Measurements from ENCODE around the gene IFI6.
"Not testable (repeated sequence)": the region's sequence is repeated elsewhere in the genome, so short reads cannot be mapped to it uniquely, and the experiment has no call there.

The IFI6 gene

DNA sequence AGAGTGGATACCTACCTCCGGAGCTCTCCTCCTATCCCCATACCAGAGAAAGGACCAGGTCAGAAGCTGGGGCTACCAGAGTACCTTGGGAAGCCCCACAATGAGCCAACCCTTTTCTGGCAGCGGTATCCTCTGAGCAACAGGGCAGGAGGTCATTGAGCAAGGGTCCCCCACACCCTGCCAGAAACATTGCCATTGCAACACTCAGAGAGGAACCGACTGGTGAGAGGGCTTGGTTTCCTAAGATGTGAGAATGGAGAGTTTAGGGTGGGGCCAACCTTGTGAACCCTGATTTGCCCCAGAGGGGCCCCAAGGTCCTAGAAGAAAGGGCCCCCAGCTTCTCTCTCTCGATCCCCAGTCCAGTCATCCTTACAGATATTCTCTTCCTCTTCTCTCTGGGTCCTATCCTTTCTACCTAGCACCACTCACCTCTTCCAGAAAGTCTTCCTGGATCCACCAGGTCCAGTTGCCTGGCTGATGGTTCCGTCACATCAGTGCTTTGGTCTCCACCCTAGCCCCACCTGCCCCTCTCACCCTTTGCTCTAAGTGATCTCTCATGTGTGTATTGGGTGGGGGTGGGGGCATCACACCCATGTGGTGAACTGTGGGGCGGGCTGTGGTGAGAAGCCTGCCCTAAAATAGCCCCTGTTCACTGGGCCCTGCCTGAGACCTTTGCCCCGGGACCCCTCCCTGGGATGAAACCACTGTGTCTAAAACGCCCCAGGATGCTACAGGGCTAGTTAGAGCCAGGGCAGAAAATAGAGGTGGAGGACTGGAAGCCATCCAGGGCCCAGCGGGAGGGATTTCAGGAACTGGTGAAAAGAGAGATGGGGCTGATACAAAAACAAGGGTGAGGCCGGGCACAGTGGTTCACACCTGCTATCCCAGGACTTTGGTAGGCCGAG, 45.7 kb downstream of the IFI6 start:
- no peak for DNase-seq

DNA sequence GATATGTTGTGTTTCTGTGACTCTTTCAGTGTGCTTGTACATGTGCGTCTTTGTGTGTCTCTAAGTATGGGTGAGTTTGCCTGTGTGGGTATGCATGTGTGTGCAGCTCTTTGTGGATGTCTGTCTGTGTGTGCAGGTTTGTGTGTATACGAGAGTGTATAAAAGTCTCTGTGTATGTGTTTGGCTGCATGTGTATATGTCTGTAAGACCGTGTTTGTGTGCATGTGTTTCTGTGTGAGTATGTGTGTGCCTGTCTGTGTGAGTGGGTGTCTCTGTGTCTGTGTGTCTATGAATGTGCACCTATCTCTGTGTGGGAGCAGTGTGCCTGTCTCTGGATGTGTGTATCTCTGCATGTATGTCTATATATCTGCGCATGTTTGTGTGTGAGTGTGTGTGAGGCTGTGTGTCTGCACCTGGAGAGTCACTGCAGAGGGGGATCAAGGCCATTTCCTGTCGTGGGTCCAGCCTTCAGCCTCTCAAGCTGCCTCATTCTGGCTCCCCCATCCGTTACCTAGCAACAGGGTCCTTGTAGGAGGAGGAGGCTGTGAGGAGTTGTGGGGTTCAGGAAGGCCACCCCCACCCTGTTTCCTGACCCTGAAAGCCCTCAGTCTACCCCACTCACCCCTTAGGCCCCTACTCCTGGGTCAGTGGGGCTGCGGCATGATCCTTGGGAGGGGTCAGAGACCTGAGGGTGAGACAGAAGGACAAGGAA, 47.4 kb downstream of the IFI6 start:
- no peak for DNase-seq

DNA sequence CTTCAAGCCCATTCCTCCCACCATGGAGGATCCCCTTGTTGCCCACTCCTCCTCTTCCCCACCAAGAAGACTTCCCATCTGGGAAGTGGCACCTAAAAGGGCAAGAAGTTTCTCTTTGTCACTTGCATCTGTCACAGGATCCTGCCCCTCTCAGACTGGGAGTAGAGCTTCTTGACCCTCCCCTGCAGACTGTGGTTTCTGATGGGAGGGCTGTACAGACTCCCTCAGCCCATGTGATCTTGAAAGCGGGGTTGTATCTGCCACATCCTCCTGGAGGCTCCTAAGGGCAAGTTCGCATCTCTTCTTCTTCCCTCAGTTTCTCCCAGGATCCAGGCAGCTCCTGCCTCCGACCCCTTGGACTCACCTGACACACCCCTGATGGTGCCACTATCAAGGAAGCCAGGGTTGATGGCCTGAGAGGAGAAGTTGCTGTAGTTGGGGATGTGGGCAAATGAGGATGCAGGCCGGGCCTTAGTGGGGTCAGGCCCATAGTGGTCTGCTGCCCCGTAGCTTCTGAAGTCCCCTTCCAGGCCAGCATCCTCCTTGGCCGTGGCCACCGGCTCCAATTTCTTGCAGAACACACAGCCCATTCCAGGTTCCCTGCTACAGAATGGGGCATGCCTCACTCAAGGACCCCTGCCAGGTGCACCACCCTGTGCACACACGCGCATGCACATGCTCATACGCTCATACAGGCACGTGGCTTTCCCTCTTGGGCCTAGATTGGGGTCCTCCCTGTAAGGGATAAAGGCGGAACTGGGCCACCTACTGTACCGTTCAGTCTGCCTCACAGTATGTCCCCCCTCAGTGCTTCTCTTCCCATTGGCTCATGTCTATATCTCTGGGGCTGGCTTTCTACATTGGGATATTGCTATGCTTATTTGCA, 48.4 kb downstream of the IFI6 start:
- no peak for DNase-seq

DNA sequence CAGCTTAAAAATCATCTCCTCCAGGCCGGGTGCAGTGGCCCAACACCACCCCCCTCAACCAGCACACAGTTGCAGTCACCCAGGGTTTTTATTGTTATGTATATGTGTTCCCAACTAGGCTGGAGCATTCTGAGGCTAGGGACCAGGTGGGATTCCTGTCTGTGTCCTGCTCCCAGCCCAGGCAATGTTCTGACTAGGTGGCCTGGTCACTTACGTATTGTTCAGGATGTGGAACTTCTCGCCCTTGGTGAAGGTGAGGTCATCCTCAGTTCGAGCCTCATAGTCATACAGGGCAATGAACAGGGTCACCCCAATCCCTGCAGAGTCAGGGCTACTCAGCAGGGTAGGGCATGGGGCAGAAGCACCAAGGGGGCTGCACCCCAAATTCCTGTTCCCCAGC, 49.2 kb downstream of the IFI6 start:
- DNase-seq: no peak

DNA sequence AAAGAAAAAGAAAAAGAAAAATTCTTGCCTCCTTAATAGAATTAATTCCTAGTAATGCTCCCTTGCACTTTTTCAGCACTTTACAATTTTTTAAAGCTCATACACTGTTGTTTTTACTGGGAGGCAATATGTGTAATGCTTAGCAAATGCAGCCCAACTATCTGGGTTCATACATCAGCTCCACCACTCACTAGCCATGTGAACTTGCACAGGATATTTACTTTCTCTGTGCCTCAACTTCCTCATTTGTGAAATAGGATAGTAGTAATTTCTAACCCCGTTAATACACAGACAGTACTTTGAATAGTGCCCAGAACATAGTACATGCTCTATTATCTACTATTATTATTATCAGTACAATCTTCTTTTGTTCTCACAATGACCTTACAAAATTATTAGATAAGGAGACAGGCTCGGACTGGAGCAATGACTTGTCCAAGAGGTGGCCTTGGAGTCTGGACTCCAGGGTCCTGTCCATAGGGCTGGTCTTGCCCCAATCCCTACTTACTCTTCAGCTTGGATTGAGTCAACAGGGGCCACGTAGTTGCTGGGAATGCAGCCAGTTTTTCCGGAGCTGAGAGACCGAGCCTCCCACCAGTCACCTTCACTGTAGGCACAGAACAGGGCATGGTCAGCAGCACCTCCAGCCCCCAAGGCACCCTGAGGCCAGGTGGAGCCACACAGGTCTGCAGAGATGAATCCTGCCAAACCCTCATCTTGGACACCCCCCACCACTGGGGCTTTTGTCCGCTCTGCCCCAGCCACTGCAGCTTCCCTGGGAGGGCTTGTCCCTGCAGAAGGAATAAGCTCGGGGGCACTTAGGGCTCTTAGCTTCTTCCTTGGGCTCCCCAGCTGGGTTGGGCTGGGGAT, 50.7 kb downstream of the IFI6 start:
- DNase-seq: no peak

DNA sequence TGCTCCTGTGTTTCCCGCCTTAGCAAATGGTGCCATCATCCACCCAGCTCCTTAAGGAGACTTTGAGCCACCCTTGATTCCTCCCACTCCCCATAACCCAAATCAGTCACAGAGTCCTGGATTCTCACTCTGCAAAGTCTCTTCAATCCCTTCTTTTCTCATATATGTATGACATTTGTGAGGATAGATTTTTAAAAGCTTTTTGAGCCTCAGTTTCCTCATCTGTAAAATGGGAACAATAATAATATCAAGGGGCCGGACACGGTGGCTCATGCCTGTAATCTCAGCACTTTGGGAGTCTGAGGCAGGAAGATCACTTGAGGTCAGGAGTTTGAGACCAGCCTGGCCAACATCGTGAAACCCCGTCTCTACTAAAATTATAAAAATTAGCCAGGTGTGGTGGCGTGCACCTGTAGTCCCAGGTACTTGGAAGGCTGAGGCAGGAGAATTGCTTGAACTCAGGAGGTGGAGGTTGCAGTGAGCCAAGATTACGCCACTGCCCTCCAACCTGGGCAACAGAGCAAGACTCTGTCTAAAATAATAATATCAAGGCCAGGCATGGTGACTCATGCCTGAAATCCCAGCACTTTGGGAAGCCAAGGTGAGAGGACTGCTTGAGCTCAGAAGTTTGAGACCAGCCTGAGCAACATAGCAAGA, 52.1 kb downstream of the IFI6 start:
- DNase-seq: not testable (repeated sequence)

DNA sequence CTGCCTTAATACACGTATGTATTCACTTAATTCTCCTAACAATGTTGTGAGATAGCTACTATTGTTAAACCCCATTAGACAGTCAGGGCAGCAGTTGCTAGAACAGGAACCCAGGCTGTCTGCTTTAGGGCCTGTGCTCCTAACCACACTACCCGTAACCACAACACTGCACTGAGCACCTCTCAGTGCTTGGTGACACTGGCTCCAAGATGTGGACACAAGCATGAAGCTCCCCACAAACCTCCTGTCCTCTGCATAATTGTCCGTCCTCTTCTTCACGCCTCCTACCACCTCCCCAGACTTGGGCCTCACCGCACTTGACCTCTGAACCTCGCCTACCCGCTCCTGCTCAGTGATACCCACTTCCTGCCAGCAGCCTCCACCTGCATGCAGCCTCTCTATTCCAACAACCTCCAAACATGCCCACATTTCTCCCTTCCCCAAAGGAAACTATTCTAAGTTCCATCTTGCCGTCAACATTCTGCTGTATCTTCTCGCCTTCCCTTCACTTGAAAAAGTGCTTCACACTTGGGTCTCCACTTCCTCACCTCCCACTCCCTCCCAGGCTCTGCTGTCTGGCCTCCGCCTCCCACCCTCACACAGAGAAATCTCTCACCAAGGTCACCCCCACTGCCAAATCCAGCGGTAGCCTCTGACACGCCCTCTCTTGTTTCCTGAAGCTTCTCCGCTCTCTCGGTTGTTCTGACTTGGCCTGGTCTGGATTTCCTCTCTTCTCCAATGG, 53.5 kb downstream of the IFI6 start:
- no peak for DNase-seq

DNA sequence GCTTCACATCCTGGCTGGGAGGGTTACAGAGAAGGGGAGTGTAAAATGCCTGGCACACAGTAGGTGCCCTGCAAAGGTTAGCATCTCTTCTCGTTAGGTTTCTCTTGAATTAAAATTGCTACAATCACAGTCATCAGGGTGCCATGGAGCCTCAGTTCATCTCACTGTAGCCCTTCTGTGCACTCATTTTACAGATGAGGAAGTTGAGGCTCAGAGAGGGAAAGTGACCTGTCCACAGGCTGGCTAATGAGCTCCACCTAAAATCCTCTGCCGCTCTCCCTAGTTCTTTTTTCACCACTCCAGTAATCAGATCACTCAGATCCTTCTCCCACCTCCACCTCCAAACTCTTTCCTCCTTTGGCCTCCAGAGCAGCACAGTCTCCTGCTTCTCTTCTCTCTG, 54.6 kb downstream of the IFI6 start:
- no peak for DNase-seq

DNA sequence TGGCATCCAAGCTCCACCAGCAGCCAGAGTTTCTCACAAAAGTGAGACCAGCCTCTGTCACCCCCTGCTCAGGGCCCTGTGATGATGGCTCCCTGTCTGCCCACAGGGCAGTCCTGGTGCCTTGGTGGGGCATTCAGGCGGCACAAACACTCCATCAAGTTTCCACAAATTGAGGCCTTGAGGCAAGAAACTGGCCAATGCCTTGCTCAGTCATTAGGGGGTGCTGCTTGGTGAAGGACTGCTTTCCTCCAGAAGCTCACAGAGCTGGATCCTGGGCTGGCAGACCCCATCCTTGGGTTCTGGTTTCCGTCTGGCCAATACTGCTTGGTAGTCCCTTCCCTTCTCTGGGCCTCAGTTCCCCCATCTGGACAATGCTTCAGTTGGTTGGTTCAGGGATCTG, 55.6 kb downstream of the IFI6 start:
- DNase-seq: no peak

Measured in NCI-H446 (cell line).